ENCODE measurements around the gene LBR.

The LBR gene

DNA sequence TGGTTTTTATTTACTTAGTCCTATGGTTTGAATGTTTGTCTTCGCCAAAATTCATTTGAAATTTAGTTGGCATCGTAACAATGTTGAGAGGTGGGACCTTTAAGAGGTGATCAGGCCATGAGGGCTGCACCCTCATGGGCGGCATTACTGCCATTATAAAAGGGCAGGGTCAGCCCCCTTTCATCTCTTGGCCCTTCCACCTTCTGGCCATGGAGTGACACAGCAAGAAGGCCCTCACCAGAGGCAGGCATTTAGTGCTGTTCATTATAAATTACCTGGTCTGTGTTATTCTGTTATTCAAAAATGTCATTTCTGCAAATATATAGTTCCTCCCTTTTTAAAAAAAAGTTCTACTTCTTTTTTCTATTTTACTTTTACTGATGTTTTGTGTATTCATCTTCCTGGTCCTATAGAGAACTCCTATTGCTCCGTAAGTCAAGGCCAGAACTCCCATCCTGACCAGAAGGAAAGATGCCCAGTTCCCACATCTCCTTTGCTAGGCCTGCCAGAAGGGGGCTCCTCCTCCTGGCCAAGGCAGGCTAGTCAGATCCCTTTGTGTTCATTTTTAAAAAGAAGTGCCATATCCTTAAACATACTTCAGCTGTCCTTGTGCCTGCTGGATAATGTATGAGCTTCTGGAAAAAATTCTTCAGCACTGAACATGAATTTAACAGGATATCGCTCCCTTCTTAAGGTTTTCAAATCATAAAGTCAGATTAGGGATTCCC is 10.0 kb upstream of the LBR start:
- no peak overlapping the region for H3K4me3 ChIP-seq
- H3K36me3 ChIP-seq = no peaks in the 10 kb centered on the region
- peaks cover 0 to under 1% (median 0%) of the 10 kb centered on the region in 4 donors for H3K4me1 ChIP-seq
- no peaks in the 10 kb centered on the region for H3K27me3 ChIP-seq
- TF ChIP-seq CTCF (IDR thresholded peaks at IDR 0.05) = no peak
- no peak overlapping the region for H3K27ac ChIP-seq
- H3K9me3 ChIP-seq = no peaks in the 10 kb centered on the region
- no peak for DNase-seq
- intact Hi-C loops (cut with DNase I; ENCODE audit: low total_unique reads) = no loop called here

DNA sequence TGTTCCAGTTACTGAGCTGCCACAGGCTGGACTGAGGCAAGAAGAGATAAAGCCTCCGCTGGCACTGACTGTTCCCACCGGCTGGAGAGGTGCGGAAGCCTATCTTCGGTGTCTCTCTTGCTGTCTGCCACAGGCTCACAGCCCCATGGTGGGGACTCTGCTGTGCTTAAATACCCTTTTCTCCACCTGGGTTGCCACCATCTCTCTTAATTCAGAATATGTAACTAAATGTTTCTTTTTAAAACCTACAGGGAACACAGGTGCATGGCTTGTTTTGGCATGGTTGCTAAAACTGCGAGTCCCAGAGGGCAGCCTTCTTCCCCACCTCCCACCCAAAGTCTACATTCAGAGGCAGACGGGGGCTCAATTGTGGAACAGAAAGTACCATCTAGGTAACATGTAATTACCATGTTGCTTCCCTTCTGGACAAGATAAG is 8.1 kb upstream of the LBR start:
- DNase-seq = no peak
- Histone ChIP-seq H3K36me3 (no peaks in the 10 kb centered on the region), H3K4me1 (no peaks in the 10 kb centered on the region), H3K27ac (no peak overlapping the region), H3K9me3 (no peaks in the 10 kb centered on the region), H3K27me3 (no peaks in the 10 kb centered on the region), H3K4me3 (no peak overlapping the region)
- TF ChIP-seq CTCF (IDR thresholded peaks at IDR 0.05) = no peak
- intact Hi-C loops (cut with DNase I; ENCODE audit: low total_unique reads) = no loop called here

GRCh38 chr1:225435487-225435886 is 7.6 kb upstream of the LBR start:
- no peaks in the 10 kb centered on the region for H3K9me3 ChIP-seq
- no peaks in the 10 kb centered on the region for H3K36me3 ChIP-seq
- H3K4me1 ChIP-seq = peaks cover 0 to 2% (median 0%) of the 10 kb centered on the region in 4 donors
- no peak overlapping the region for H3K27ac ChIP-seq
- no peak for DNase-seq
- no peaks in the 10 kb centered on the region for H3K27me3 ChIP-seq
- intact Hi-C loops (cut with DNase I; ENCODE audit: low total_unique reads) = no loop called here
- no peak for TF ChIP-seq CTCF (IDR thresholded peaks at IDR 0.05)
- H3K4me3 ChIP-seq = no peak overlapping the region

DNA sequence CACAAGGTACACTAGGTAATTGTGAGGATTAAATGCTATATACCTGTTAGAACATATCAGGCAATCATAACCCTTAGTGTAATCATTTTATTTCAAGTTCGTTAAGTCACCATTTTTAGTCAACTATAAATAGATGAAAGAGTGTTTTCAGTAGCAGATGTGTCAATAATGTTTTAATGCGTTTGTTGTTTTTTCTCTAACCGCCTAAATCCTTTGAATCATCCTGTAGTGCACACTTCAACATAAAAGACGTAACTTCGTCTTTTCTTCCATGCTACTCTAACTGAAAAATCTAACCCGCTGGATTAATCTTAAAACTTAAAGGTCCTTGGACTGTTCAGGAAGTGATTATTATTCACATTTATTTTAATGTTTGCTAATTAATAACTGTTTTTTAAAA is 7.2 kb upstream of the LBR start:
- no peaks in the 10 kb centered on the region for H3K27me3 ChIP-seq
- H3K4me3 ChIP-seq = no peak overlapping the region
- H3K4me1 ChIP-seq = peaks cover 0 to 6% (median 0%) of the 10 kb centered on the region in 4 donors
- no peaks in the 10 kb centered on the region for H3K36me3 ChIP-seq
- no peak for TF ChIP-seq CTCF (IDR thresholded peaks at IDR 0.05)
- no peaks in the 10 kb centered on the region for H3K9me3 ChIP-seq
- H3K27ac ChIP-seq = no peak overlapping the region
- intact Hi-C loops (cut with DNase I; ENCODE audit: low total_unique reads) = no loop called here
- DNase-seq = no peak

DNA sequence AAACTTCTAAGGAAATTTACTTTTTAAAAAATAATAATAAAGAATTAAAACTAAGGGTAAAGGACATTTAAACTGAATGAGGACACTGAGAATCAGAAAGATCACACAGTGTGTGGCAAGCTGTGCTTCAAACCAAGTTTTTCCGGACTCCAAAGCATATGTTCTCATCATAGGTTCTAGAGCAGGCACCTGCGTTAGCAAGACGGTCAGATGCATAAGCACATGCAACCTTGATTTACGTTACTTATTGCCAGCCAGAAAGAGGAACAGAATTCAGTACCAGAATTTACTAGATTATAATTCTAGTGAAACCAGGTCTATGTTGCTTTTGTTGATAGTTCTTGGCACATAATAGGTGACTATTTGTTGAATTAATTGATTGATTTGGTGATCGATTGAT is 6.2 kb upstream of the LBR start:
- Histone ChIP-seq H3K36me3 (no peaks in the 10 kb centered on the region), H3K27ac (no peak overlapping the region), H3K4me1 (peaks cover 0 to 16% (median under 1%) of the 10 kb centered on the region in 4 donors), H3K27me3 (no peaks in the 10 kb centered on the region), H3K9me3 (no peaks in the 10 kb centered on the region), H3K4me3 (no peak overlapping the region)
- intact Hi-C loops (cut with DNase I; ENCODE audit: low total_unique reads) = no loop called here
- TF ChIP-seq CTCF (IDR thresholded peaks at IDR 0.05) = no peak
- no peak for DNase-seq

All from tibial artery (tissue), 4 donors.